ENCODE measurements around the gene SLPI.

The SLPI gene

GRCh38 chr20:45290677-45291355 lies 36.5 kb upstream of the SLPI start:
- ChIA-PET CTCF (interaction anchor here (0.5 to 2.2 kb wide), 15 partner anchors 10 to 349 kb away, joined by 3 to 6 read pairs (median 4); no protein-coding TSS in a partner anchor), POLR2A (interaction anchor here (0.6 to 1.0 kb wide), 2 partner anchors 247 to 273 kb away, joined by 3 to 4 read pairs; no protein-coding TSS in a partner anchor)
- peak; percentile 79 for DNase-seq (ENCODE audit: extremely low spot score)
- TF ChIP-seq LEF1 (IDR thresholded peaks at IDR 0.05; ENCODE audit: borderline replicate concordance): no peak
- no peak for TF ChIP-seq ELF4 (IDR thresholded peaks at IDR 0.05)
- no peak for TF ChIP-seq ARNT (IDR thresholded peaks at IDR 0.05)
- no peak for TF ChIP-seq L3MBTL2 (conservative IDR thresholded peaks at IDR 0.05)
- TF ChIP-seq TARDBP (IDR thresholded peaks at IDR 0.05): no peak
- TF ChIP-seq NFRKB (IDR thresholded peaks at IDR 0.05): no peak
- no peak for TF ChIP-seq FOXK2 (IDR thresholded peaks at IDR 0.05)
- TF ChIP-seq SP1 (IDR thresholded peaks at IDR 0.05): no peak
- TF ChIP-seq CTBP1 (IDR thresholded peaks at IDR 0.05; ENCODE audit: borderline replicate concordance): no peak
- no peak for TF ChIP-seq SUZ12 (IDR thresholded peaks at IDR 0.05)
- TF ChIP-seq PKNOX1 (IDR thresholded peaks at IDR 0.05): no peak
- no peak for TF ChIP-seq BHLHE40 (IDR thresholded peaks at IDR 0.05; ENCODE audit: borderline replicate concordance)
- no peak for TF ChIP-seq ZNF384 (IDR thresholded peaks at IDR 0.05)

- ChIA-PET POLR2A (interaction anchor here (0.6 kb wide), 1 partner anchor 272 kb away, joined by 3 read pairs; no protein-coding TSS in a partner anchor), CTCF (interaction anchor here (0.5 to 2.2 kb wide), 16 partner anchors 10 to 348 kb away, joined by 3 to 6 read pairs (median 4); no protein-coding TSS in a partner anchor)
- TF ChIP-seq SUZ12 (IDR thresholded peaks at IDR 0.05) (no peak), ELF4 (IDR thresholded peaks at IDR 0.05) (no peak), CTBP1 (IDR thresholded peaks at IDR 0.05; ENCODE audit: borderline replicate concordance) (no peak), TARDBP (IDR thresholded peaks at IDR 0.05) (no peak), LEF1 (IDR thresholded peaks at IDR 0.05; ENCODE audit: borderline replicate concordance) (no peak), ZNF384 (IDR thresholded peaks at IDR 0.05) (no peak), PKNOX1 (IDR thresholded peaks at IDR 0.05) (no peak)
- DNase-seq (ENCODE audit: extremely low spot score): no peak
Observed at GRCh38 chr20:45289942-45290676, 35.7 kb upstream of the SLPI start.

DNA sequence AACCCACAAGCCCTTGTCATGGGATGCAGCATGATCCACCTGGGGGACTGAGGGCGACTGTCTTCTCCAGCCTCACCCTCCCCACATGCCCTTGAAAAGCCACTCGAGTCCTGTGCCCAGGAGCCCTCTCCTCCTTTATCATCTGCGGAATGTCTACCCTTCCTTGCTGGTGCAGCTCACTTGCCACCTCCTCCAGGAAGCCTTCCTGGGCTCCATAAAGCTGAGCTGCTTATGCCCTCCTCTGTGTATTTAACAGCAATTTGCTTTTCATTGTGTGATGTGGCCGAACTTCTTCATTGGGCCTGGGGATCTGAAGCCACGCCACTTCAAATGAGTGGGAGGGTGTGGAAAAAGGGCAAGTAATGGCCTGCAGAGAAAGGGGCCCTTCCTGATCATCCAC lies 34.5 kb upstream of the SLPI start:
- DNase-seq (ENCODE audit: extremely low spot score): no peak

DNA sequence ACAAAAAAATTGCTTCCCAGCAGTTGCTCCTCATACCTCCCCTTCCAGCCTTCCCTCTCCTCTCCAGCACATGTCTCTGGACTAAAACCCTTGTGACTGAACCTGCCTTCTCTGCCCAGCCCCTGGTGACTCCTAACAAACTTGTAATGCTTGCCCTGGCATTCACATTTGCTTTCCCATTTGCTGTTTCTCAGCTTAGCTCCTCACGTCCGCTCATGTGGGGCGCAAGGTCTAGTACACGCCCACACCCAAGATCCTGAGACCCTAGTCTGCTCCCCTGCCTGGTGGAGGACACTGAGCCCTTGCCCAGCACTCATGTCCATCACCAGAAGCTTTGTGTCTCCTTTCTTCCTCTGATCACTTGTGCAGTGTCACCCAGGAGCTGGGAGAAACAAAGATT lies 34.0 kb upstream of the SLPI start:
- TF ChIP-seq TARDBP (IDR thresholded peaks at IDR 0.05): no peak
- no peak for DNase-seq (ENCODE audit: extremely low spot score)
- POLR2A ChIA-PET: no interaction called here
- CTCF ChIA-PET: no interaction called here

More for the DNA sequence above, 34.5 kb upstream of the SLPI start:
- TF ChIP-seq ARNT (IDR thresholded peaks at IDR 0.05) (no peak), HDGF (IDR thresholded peaks at IDR 0.05; ENCODE audit: borderline replicate concordance) (no peak), CTBP1 (IDR thresholded peaks at IDR 0.05; ENCODE audit: borderline replicate concordance) (no peak), LEF1 (IDR thresholded peaks at IDR 0.05; ENCODE audit: borderline replicate concordance) (no peak), FOXK2 (IDR thresholded peaks at IDR 0.05) (no peak), SP1 (IDR thresholded peaks at IDR 0.05) (no peak), TARDBP (IDR thresholded peaks at IDR 0.05) (no peak), FOXM1 (IDR thresholded peaks at IDR 0.05; ENCODE audit: borderline replicate concordance) (no peak), L3MBTL2 (conservative IDR thresholded peaks at IDR 0.05) (no peak), PKNOX1 (IDR thresholded peaks at IDR 0.05) (no peak), FOXA1 (IDR thresholded peaks at IDR 0.05) (no peak), BHLHE40 (IDR thresholded peaks at IDR 0.05; ENCODE audit: borderline replicate concordance) (no peak), ELF4 (IDR thresholded peaks at IDR 0.05) (no peak), ZNF384 (IDR thresholded peaks at IDR 0.05) (no peak), NFRKB (IDR thresholded peaks at IDR 0.05) (no peak), SUZ12 (IDR thresholded peaks at IDR 0.05) (no peak)
- POLR2A ChIA-PET: no interaction called here
- CTCF ChIA-PET: interaction anchor here (0.6 kb wide), 1 partner anchor 83 kb away, joined by 4 read pairs; no protein-coding TSS in a partner anchor

- CTCF ChIA-PET: interaction anchor here (1.3 to 1.9 kb wide), 2 partner anchors 9 to 11 kb away, joined by 3 to 7 read pairs; no protein-coding TSS in a partner anchor
- POLR2A ChIA-PET: no interaction called here
- no peak for TF ChIP-seq ARNT (IDR thresholded peaks at IDR 0.05)
- no peak for TF ChIP-seq ZNF384 (IDR thresholded peaks at IDR 0.05)
- no peak for DNase-seq (ENCODE audit: extremely low spot score)
Observed at GRCh38 chr20:45283551-45284057, 29.2 kb upstream of the SLPI start.
